ENCODE measurements around the gene GMPPB. TPM values are rescaled to one million over a fixed set of nuclear protein-coding genes. Genes with fewer than 3 reads are reported as not detected.
A peak's percentile ranks its signal among the peaks of the same experiment; 100 is the strongest.

The GMPPB gene
- polyA plus RNA-seq, 4 donors = 12.8 to 17.0 (median 14.0) TPM

DNA sequence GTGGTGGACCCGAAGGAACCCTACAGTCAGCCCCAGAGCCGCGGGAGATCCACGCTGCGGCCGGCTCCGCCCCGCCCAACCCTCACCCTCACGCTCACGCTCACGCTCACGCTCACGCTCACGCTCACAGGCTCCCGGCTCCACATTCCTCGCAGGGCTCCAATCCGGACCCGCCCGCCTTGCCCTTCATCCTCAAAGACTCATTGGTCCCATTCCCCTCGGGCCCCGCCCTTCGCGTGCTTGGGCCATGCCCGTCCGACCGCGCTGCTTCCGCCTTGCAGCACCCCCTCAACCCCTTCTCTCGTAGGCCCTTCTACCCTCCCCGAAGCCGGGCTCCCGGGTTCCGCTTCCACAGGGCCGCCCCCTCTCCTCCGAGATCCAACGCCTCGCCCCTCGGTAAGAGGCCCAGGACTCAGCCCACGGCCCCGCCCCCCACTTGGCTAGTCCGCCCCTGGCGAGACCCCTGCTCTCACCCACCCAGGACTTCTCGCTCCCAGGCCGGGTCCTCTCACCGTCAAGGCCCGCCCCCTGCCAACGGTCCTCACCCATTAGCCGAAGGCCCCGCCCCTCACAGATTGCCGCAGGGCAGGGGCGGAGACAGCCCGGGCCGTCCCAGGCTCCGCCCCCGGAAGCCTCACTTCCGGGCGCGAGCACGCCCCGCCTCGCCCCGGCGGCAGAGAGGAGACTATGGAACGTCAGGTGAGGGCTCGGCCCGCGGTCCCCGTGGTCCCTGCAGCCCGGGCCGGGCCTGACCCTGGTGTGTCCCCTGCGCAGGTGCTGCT lies 49.8 kb downstream of the GMPPB start, which contains the start of gene APEH:
Gene APEH (plus strand): TSS at position 637 of the 782 bp plus-strand sequence. CDS start 51 bp downstream, at position 688.
- peak; percentile 88 to 92 (median 90) for DNase-seq (ENCODE audit: low read depth in 4 of 4, low spot score in 3 of 4)

DNA sequence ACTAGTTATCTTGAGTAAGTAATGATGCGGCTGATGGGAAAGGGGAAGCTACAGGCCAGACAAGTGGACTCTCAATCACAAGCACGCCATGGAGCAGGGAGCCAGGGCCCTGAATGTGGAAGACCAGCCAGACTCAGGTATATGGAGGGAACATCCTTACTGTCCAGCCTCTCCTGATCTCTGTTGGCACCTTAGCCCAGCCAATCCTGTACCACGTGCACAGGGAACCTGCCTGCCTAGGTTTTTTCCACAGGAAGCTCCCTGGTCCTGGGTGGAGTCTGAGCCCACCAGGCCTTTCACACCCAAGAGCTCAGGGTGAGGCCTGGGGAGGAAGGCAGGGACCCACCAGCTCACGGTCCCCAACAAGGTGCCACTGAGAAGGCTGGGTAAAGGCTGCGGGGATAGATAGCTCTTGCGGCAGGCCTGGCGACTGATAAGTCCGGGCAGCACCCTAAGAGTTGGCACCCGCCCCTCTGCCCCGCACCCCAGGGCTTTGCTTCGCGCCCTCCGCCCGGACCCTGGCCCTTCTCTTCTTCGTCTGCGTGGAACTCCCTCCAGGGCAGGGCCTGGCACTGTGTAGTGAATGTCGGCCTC lies 50.5 kb downstream of the GMPPB start:
- DNase-seq (ENCODE audit: low read depth in 4 of 4, low spot score in 3 of 4) = no peak

DNA sequence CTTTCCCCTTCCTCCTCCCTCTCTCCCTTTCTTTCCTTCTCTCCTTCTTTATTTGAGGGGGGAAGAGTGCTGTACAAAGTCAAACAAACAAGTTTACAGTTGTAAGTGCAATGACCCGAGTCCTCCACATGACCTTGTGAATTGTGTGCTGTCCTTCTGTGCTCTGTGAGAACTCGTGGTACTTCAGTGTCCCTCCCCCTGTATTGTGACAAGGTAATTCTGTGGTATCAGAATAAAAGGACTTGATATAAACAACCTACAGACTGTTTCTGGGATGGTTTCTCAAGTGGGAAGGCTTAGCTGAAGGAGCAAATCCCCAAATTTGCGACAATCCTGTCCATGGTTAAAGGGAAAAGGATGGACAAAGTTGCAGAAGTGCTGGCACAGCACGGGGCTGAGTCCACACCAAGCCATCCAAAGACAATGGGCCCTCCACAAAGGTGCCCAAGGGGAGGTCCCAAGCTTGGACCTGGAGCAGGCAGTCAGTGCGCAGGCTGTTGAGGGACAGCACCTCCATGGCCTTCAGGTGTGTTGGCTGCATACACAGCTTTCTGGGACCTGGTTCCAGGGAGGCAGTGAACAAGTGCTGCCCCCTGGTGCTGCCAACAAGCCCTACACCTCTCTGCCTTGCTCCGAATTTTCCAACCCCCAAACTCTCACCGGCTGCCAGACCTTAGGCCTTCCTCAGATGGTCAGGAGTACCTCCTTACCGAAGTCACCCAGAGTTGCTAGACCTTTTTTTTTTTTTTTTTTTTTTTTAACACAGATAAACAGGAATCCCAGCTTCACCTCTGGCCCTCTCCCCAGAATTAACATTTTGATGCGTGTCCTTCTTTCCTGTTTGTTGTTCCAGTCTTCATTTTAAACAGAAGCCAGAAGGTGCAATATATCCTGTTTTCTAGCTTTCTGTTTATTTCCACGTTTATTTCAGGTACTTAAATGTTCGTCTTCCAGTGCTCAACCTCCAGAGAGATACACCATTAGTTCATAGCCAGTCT lies 52.2 kb downstream of the GMPPB start:
- DNase-seq (ENCODE audit: low read depth in 4 of 4, low spot score in 3 of 4) = peak in 1 of 4 donors; percentile 70

DNA sequence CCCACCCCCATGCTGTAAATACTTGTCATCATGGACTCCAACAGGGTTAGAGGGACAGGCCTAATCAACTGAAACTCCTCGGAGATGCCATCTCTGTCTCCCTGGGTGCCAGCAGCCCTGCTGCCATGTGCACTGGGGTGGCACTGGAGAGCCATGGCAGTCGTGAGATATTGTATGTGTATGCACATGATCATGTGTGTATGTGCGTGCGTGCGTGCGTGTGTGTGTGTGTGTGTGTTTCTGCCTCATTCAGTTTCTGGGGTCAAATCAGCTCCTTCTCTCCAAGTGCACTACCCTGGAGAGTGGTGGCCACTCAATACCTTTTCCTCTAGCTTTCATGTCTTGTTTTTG lies 52.8 kb downstream of the GMPPB start:
- no peak for DNase-seq (ENCODE audit: low read depth in 4 of 4, low spot score in 3 of 4)

Other genes starting within 250 kb of the GMPPB start
- 1 to 10 TPM in 3 of 4 donors, under 1 TPM in 1; 0.98 to 1.8 (median 1.5) TPM for gene BSN, start 169.5 kb downstream of the GMPPB start, polyA plus RNA-seq (ENCODE audit: insufficient read length in 4 of 4)
- gene APEH, start 49.6 kb downstream of the GMPPB start, polyA plus RNA-seq (ENCODE audit: insufficient read length in 4 of 4) = 100 to 1,000 TPM; 143 to 155 (median 147) TPM
- 100 to 1,000 TPM; 115 to 197 (median 150) TPM for gene MST1, start 34.5 kb downstream of the GMPPB start, polyA plus RNA-seq (ENCODE audit: insufficient read length in 4 of 4)
- gene RNF123, start 34.4 kb downstream of the GMPPB start, polyA plus RNA-seq (ENCODE audit: insufficient read length in 4 of 4) = 10 to 100 TPM; 35.2 to 38.2 (median 36.8) TPM
- gene AMIGO3, start 4.3 kb downstream of the GMPPB start, polyA plus RNA-seq (ENCODE audit: insufficient read length in 4 of 4) = 1 to 10 TPM in 3 of 4 donors, under 1 TPM in 1; 0.94 to 2.6 (median 1.3) TPM
- 10 to 100 TPM; 54.0 to 64.2 (median 59.5) TPM for gene IP6K1, start 62.6 kb upstream of the GMPPB start, polyA plus RNA-seq (ENCODE audit: insufficient read length in 4 of 4)
- under 1 TPM in 1 of 4 donors, not detected in 3; 0.05 TPM for gene CDHR4, start 75.9 kb upstream of the GMPPB start, polyA plus RNA-seq (ENCODE audit: insufficient read length in 4 of 4)
- gene INKA1, start 79.3 kb upstream of the GMPPB start, polyA plus RNA-seq (ENCODE audit: insufficient read length in 4 of 4) = 10 to 100 TPM; 10.3 to 13.1 (median 12.0) TPM
- gene UBA7, start 90.0 kb upstream of the GMPPB start, polyA plus RNA-seq (ENCODE audit: insufficient read length in 4 of 4) = 10 to 100 TPM; 35.4 to 45.3 (median 39.2) TPM
- 10 to 100 TPM in 2 of 4 donors, 1 to 10 TPM in 2; 8.6 to 10.4 (median 9.9) TPM for gene TRAIP, start 132.6 kb upstream of the GMPPB start, polyA plus RNA-seq (ENCODE audit: insufficient read length in 4 of 4)
- under 1 TPM; 0.07 to 0.39 (median 0.15) TPM for gene CAMKV, start 146.0 kb upstream of the GMPPB start, polyA plus RNA-seq (ENCODE audit: insufficient read length in 4 of 4)
- gene MST1R, start 179.9 kb upstream of the GMPPB start, polyA plus RNA-seq (ENCODE audit: insufficient read length in 4 of 4) = 1 to 10 TPM in 3 of 4 donors, under 1 TPM in 1; 0.84 to 1.5 (median 1.3) TPM
- gene MON1A, start 205.9 kb upstream of the GMPPB start, polyA plus RNA-seq (ENCODE audit: insufficient read length in 4 of 4) = 10 to 100 TPM in 1 of 4 donors, 1 to 10 TPM in 3; 7.1 to 10.8 (median 7.9) TPM
- gene RBM6, start 216.2 kb upstream of the GMPPB start, polyA plus RNA-seq (ENCODE audit: insufficient read length in 4 of 4) = 100 to 1,000 TPM in 3 of 4 donors, 10 to 100 TPM in 1; 98.8 to 148 (median 115) TPM